HG02610 (cell line): ENCODE results near the gene ATP5F1B.
A peak's percentile ranks its signal among the peaks of the same experiment; 100 is the strongest.
"Not testable (repeated sequence)": the region's sequence is repeated elsewhere in the genome, so short reads cannot be mapped to it uniquely, and the experiment has no call there.

ENCODE experiments used
- ATAC-seq: cut with Tn5 transposase; IDR thresholded peaks from one replicate; pipeline ENCODE4 v1.9.1; 2021; ENCODE audit warnings: mild to moderate bottlenecking, moderate library complexity; ENCODE audit not compliant: unreplicated experiment

ATP5F1B gene

GRCh38 chr12:56648023-56648422 lies 2.2 kb upstream of the ATP5F1B start:
- not testable (repeated sequence) for ATAC-seq

GRCh38 chr12:56645201-56645716 lies 525 bp downstream of the ATP5F1B start:
- no peak for ATAC-seq

- ATAC-seq = no peak
Observed at GRCh38 chr12:56644654-56645053, 1.1 kb downstream of the ATP5F1B start.

- no peak for ATAC-seq
Observed at GRCh38 chr12:56641219-56641618, 4.6 kb downstream of the ATP5F1B start.

- ATAC-seq = no peak
Observed at GRCh38 chr12:56637621-56638020, 8.2 kb downstream of the ATP5F1B start.

GRCh38 chr12:56636675-56637540 lies 8.9 kb downstream of the ATP5F1B start:
- peak; percentile 50 for ATAC-seq

GRCh38 chr12:56635806-56636674 lies 9.7 kb downstream of the ATP5F1B start:
- ATAC-seq = peak; percentile 47

- ATAC-seq = no peak
Observed at GRCh38 chr12:56634837-56635791, 10.7 kb downstream of the ATP5F1B start.

- no peak for ATAC-seq
Observed at GRCh38 chr12:56634242-56634836, 11.4 kb downstream of the ATP5F1B start.

GRCh38 chr12:56633468-56634241 lies 12.1 kb downstream of the ATP5F1B start:
- no peak for ATAC-seq

GRCh38 chr12:56632701-56633467 lies 12.9 kb downstream of the ATP5F1B start:
- no peak for ATAC-seq

GRCh38 chr12:56631790-56632700 lies 13.7 kb downstream of the ATP5F1B start:
- no peak for ATAC-seq

GRCh38 chr12:56630180-56630632 lies 15.6 kb downstream of the ATP5F1B start, which contains the start of gene BAZ2A:
Gene BAZ2A, minus strand, starts transcription at chr12:56630326. Its CDS starts 12,796 bp downstream, at chr12:56617530.
- ATAC-seq = peak; percentile 54

GRCh38 chr12:56629459-56630179 lies 16.2 kb downstream of the ATP5F1B start:
- no peak for ATAC-seq

GRCh38 chr12:56628671-56629458 lies 16.9 kb downstream of the ATP5F1B start:
- ATAC-seq = no peak

GRCh38 chr12:56626701-56627100 lies 19.1 kb downstream of the ATP5F1B start:
- no peak for ATAC-seq
